NCI-H1048 (cell line): ENCODE data around the gene RNF157.
"Not testable (repeated sequence)": the region's sequence is repeated elsewhere in the genome, so short reads cannot be mapped to it uniquely, and the experiment has no call there.

Experiments
- DNase-seq: peaks from one replicate; lab custom pipeline; 2025; lab: John Stamatoyannopoulos, UW

The RNF157 gene

GRCh38 chr17:76189247-76189646 is 51.0 kb downstream of the RNF157 start:
- no peak for DNase-seq

DNA sequence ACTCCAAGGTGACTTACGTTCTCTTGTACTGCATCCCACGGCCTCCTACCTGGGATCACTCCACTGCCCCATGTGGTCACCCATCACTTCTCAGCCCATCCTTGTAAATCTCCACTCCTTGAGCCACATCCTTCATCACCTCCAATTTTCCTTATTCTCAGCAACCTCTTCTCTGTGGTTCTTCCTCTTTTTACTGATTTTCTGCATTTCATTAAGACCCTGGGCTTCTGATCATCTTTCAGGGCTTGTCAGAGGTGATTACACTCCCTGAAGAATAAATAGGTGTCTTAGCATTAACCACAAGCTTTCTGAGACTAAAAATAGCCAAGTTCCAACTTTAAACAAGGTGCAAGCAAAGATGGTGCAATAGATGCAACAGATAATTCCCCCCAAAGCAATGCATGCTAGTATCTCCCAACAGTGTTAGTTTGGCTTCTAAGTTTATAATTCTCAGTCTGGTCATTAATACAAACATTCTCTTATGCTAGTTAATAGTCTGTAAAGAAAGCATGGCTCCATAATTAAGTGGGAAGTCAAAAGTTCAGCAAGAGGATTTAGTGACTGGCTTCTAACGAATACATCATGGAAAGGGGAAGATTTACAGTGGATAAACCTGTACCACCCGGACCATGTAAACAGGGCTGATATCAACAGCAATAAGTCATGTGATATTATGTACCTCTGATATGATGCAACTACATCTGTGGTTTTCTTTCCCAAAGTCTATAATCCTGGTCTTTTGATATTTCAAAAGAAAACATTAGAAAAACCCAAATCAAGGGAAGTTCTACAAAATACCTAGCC is 51.9 kb downstream of the RNF157 start:
- no peak for DNase-seq

DNA sequence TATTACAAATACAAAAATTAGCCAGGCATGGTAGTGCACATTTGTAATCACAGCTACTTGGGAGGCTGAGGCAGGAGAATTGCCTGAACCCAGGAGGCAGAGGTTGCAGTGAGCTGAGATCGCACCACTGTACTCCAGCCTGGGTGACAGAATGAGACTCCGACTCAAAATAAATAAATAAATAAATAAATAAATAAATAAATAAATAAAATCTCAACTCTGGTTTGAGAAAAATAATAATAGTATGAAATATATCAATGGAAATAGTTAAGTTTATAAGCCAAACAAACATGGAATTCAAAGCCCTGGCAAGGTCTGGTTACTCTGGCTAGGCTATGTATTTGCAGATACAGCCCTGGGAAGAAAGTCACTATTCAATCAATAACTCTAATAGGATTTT is 53.5 kb downstream of the RNF157 start:
- not testable (repeated sequence) for DNase-seq

GRCh38 chr17:76184290-76184689 is 56.0 kb downstream of the RNF157 start:
- no peak for DNase-seq

DNA sequence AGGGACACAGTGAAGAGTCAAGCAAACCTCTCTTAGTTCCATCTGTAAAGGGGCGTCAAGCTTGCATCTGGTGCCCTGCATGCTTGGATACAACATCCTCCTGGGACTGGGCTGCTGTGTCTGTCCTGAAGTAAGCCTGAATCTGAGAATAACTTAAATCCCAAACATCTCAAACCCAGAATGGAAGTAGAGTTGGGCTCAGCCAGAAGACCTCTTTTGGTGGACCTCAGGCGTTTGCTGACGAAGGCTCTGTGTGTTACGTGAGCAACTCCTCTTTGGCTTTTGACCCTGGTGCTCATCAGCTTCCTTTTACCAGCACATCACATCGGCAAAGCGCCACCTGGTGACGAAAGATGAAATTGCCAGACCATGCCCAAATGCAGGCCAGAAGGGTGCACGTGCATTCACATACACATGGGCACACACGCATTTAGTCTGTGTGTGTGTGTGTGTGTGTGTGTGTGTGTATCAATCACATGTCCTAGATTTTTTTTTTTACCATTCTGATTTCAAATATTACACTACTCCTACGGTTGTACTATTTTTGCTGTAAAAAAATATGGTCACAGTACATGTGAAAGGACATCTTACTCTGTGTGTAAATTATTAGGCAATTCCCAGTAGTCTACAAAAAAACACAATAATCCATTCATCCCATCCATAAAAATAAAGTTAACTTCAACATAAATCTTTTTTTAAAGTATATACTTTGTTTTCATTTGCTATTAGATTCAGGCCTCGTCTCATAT is 58.1 kb downstream of the RNF157 start:
- DNase-seq = peak; percentile 63

DNA sequence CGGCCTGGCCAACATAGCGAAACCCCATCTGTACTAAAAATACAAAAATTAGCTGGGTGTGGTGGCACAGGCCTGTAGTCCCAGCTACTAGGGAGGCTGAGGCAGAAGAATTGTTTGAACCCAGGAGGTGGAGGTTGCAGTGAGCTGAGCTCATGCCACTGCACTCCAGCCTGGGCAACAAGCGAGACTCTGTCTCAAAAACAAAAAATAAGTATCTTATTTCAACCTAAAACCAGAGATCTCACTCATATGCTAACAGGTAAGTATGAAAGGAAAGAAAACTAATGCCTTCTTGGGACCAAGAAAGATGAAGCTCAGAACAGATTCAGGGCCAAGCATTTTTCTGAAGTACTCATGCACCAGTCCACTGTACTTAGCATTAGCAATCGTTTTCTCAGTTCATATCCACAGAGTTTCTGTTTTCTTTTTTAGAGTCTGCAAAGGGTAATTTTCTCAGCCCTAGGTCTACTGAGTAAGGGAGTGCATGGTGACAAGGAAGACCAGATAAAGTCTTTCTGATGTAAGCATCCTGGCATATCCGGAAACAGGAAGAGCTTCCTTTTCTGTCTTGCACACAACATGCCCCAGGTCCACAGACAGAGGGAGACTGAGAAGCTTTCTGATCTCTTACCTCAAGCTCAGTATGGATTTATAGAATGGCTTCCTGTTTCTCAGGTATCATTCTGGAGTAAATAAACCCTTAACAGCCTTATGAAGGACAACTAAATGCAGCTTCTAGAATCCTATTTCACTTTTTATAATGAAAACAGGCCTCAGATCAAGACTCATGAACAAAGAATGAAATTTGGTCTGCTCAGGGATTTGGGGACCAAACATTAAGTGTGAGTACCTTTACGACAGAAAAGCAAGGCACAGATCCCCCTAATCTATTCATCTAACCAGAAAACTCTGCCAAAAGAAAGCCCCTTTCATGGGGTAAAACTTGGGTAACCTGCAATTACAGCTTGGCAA is 60.5 kb downstream of the RNF157 start:
- no peak for DNase-seq

DNA sequence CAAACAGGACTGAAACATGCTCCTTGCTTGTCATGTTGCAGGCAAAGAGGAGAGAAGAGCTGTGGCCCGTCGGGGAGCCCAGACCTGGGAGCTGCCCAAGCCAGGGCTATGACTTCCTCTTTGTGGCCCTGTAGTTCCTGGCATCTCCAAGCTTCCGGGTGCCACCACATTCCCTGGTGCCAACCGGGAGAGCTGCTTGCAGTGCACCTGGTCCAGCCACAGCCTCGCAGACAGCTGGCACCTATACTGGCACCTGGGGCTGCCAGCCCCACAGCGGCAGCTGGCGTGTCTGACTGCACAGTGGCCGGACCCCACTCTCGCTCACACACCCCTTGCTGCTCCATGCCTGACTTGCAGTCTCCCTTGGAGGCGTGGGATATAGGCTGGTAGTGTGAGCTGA is 62.2 kb downstream of the RNF157 start:
- no peak for DNase-seq

- no peak for DNase-seq
These were observed 63.4 kb downstream of the RNF157 start for GRCh38 chr17:76176701-76177574.

- no peak for DNase-seq
These were observed 66.3 kb downstream of the RNF157 start for GRCh38 chr17:76174037-76174436.

GRCh38 chr17:76173474-76173873 is 66.8 kb downstream of the RNF157 start:
- no peak for DNase-seq

DNA sequence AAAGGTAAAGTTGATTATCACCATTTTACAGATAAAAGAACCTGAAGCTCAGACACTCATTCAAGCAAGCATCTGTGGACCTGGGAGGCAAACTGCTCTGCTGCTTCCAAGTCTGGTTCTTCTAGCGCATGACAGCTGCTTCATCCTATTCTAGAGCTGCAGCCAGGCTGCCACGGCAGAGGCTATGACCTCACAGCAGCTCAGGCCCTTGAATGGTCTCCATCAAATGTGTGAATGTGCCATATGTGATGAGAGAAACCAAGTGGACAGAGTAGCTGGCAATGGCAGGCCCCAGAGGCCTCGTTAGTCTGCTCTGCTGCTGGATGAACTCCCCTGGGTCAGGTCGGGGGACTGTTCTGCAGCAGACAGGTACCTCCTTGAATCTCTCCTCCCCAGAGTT is 68.6 kb downstream of the RNF157 start:
- no peak for DNase-seq

- no peak for DNase-seq
These were observed 70.2 kb downstream of the RNF157 start for GRCh38 chr17:76170114-76170513.

- DNase-seq = no peak
These were observed 73.4 kb downstream of the RNF157 start for GRCh38 chr17:76166906-76167305.

DNA sequence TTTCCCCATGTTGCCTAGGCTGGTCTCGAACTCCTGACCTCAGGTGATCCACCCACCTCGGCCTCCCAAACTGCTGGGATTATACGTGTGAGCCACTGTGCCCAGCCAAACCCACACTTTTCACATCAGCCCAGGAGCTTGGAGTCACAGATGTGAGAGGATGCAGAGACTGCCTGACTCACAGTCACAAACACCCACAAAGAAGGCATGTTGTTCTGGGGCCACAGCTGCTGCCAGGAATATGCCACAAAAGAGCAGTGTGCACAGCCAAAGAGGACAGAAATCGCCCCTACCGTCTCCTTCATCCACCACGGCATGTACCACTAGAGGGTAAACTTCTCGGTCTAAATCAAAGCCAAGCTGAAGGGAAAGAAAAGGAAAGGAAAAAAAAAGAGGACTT is 74.1 kb downstream of the RNF157 start:
- no peak for DNase-seq

- DNase-seq = no peak
These were observed 76.0 kb downstream of the RNF157 start for GRCh38 chr17:76164331-76164730.

DNA sequence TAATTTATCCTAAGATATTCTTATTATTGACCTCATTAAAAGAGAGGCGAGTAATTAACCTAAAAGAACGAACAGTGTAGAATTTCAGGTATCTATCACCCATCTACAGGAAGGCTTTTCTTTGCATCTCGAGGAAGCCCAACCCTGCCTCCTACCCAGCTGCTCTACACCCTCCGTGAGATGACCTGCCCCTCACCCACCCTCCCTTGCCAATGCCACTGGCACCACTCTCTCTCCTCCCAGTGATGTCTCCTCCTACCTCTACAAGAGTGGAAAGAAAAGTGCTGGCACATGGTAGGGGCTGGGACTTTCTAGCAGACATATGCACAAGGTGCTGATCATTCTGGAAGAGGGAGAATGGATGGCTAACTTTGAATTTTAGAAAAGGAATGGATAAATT is 76.4 kb downstream of the RNF157 start:
- no peak for DNase-seq

- DNase-seq = no peak
These were observed 78.5 kb downstream of the RNF157 start for GRCh38 chr17:76161619-76162266.

GRCh38 chr17:76160896-76161528 is 79.3 kb downstream of the RNF157 start:
- DNase-seq = no peak

DNA sequence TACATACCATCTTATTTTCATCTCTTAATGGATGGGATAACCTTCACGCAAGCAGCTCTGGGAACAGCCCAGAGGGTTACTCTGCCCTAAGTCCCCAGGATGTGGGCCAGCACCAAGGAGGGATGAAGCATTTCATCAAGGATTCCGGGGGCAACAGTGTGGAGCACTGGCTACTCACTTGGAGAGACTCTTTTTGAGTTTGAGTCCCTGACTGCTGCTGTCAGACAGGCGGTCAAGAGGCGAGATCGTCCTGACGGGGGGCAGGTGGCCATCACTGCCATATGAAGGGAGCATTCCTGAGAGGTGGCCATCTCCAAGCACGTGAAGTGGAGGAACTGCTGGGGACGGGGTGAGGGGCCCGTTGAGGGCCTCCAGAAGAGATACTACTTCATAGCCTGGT is 81.1 kb downstream of the RNF157 start:
- DNase-seq = no peak

DNA sequence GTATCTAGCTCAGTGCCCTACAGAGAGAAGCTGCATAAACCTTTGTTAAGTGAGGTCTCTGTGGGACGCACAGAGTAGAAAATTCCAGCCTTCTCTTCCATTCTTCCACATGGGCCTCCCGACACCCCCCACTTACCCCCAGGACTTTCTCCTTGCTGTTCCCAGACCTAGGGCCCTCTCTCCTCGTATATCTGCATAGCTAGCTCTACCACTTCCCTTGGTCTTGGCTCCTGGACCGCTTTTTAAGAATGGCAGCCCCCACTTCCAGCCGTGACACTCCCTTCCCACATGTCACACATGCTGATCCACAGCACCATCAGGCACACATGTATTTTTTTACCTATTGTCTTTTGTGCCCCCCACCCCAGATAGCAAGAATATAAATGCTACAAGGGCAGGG is 82.5 kb downstream of the RNF157 start:
- DNase-seq = no peak
